ENCODE measurements around the gene OR10A3. TPM values are rescaled to one million over a fixed set of nuclear protein-coding genes. Genes with fewer than 3 reads are reported as not detected.
A peak's percentile ranks its signal among the peaks of the same experiment; 100 is the strongest.

Gene OR10A3
- total RNA-seq, 1 donor from 2014 or later = not detected

DNA sequence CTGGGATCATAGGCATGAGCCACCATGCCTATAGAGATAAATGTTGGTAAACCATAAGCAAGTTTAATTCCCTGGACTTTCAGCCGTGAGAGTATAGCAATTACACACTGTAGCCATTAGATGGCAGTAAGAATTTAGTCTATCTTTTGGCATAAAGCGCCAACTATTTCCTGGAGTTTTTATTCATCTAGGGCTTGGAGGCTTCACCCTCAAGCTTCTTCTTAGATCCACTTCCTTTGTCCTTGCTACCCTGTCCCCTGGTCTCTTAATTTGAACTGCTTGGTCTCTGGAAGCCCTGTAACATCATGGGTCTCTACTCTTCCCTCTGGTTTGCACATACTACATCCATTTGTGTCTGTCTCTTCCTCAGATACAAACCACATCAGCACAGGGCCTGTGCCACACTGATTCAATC lies 48.7 kb downstream of the OR10A3 start:
- TF ChIP-seq, protein P1, sequence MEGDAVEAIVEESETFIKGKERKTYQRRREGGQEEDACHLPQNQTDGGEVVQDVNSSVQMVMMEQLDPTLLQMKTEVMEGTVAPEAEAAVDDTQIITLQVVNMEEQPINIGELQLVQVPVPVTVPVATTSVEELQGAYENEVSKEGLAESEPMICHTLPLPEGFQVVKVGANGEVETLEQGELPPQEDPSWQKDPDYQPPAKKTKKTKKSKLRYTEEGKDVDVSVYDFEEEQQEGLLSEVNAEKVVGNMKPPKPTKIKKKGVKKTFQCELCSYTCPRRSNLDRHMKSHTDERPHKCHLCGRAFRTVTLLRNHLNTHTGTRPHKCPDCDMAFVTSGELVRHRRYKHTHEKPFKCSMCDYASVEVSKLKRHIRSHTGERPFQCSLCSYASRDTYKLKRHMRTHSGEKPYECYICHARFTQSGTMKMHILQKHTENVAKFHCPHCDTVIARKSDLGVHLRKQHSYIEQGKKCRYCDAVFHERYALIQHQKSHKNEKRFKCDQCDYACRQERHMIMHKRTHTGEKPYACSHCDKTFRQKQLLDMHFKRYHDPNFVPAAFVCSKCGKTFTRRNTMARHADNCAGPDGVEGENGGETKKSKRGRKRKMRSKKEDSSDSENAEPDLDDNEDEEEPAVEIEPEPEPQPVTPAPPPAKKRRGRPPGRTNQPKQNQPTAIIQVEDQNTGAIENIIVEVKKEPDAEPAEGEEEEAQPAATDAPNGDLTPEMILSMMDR (IDR thresholded peaks at IDR 0.05) = peak; percentile 35 to 77 (median 75)
- no peak overlapping the region for H3K27ac ChIP-seq
- H3K9me3 ChIP-seq = no peaks in the 10 kb centered on the region
- H3K27me3 ChIP-seq = no peaks in the 10 kb centered on the region
- no peak overlapping the region for H3K4me3 ChIP-seq
- no peak for DNase-seq (ENCODE audit: low spot score in 2 of 2)
- no peaks in the 10 kb centered on the region for H3K4me1 ChIP-seq
- intact Hi-C loops (cut with DNase I) = loop anchor here (1.0 to 2.0 kb wide), 2 partner anchors 93 to 206 kb away; no protein-coding TSS in a partner anchor
- no peaks in the 10 kb centered on the region for H3K36me3 ChIP-seq

- no peaks in the 10 kb centered on the region for H3K9me3 ChIP-seq
- H3K27me3 ChIP-seq = no peaks in the 10 kb centered on the region
- intact Hi-C loops (cut with DNase I) = loop anchor here (1.0 to 2.0 kb wide), 2 partner anchors 94 to 207 kb away; no protein-coding TSS in a partner anchor
- no peak for DNase-seq (ENCODE audit: low spot score in 2 of 2)
- H3K36me3 ChIP-seq = no peaks in the 10 kb centered on the region
- no peak overlapping the region for H3K27ac ChIP-seq
- TF ChIP-seq, protein P1 (IDR thresholded peaks at IDR 0.05) = no peak
- no peaks in the 10 kb centered on the region for H3K4me1 ChIP-seq
- H3K4me3 ChIP-seq = no peak overlapping the region
Observed at GRCh38 chr11:7892059-7892699, 49.3 kb downstream of the OR10A3 start.

GRCh38 chr11:7890417-7891172 lies 50.9 kb downstream of the OR10A3 start:
- intact Hi-C loops (cut with DNase I) = no loop called here
- H3K36me3 ChIP-seq = no peaks in the 10 kb centered on the region
- H3K4me3 ChIP-seq = no peak overlapping the region
- no peaks in the 10 kb centered on the region for H3K27me3 ChIP-seq
- H3K9me3 ChIP-seq = no peaks in the 10 kb centered on the region
- H3K4me1 ChIP-seq = no peaks in the 10 kb centered on the region
- no peak for DNase-seq (ENCODE audit: low spot score in 2 of 2)
- no peak overlapping the region for H3K27ac ChIP-seq
- TF ChIP-seq, protein P1 (IDR thresholded peaks at IDR 0.05) = no peak

GRCh38 chr11:7889985-7890384 lies 51.5 kb downstream of the OR10A3 start:
- Histone ChIP-seq H3K27me3 (no peaks in the 10 kb centered on the region), H3K9me3 (no peaks in the 10 kb centered on the region), H3K4me3 (no peak overlapping the region), H3K4me1 (no peaks in the 10 kb centered on the region), H3K27ac (no peak overlapping the region), H3K36me3 (no peaks in the 10 kb centered on the region)
- TF ChIP-seq, protein P1 (IDR thresholded peaks at IDR 0.05) = no peak
- intact Hi-C loops (cut with DNase I) = no loop called here
- DNase-seq (ENCODE audit: low spot score in 2 of 2) = no peak

Other genes starting within 250 kb of the OR10A3 start
- gene OVCH2, start 235.2 kb downstream of the OR10A3 start, total RNA-seq = not detected
- not detected for gene OR5P2, start 144.8 kb downstream of the OR10A3 start, total RNA-seq
- gene OR5P3, start 110.9 kb downstream of the OR10A3 start, total RNA-seq = not detected
- gene OR10A6, start 10.4 kb downstream of the OR10A3 start, total RNA-seq = not detected
- gene NLRP10, start 23.7 kb upstream of the OR10A3 start, total RNA-seq = not detected
- gene EIF3F, start 45.6 kb upstream of the OR10A3 start, total RNA-seq = 319 TPM
- 12.9 TPM for gene TUB, start 139.5 kb upstream of the OR10A3 start, total RNA-seq
- gene RIC3, start 227.3 kb upstream of the OR10A3 start, total RNA-seq = 5.3 TPM